GM15510 (cell line): ENCODE data around the gene LPAR1.

Experiments
- POLR2A ChIP-seq: IDR thresholded peaks from 3 replicates; pipeline ENCODE4 v1.6.1; 2011; ENCODE audit warnings: borderline replicate concordance; ENCODE audit not compliant: insufficient read length; ENCODE audit errors: extremely low read depth

LPAR1 gene, protein sequence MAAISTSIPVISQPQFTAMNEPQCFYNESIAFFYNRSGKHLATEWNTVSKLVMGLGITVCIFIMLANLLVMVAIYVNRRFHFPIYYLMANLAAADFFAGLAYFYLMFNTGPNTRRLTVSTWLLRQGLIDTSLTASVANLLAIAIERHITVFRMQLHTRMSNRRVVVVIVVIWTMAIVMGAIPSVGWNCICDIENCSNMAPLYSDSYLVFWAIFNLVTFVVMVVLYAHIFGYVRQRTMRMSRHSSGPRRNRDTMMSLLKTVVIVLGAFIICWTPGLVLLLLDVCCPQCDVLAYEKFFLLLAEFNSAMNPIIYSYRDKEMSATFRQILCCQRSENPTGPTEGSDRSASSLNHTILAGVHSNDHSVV

DNA sequence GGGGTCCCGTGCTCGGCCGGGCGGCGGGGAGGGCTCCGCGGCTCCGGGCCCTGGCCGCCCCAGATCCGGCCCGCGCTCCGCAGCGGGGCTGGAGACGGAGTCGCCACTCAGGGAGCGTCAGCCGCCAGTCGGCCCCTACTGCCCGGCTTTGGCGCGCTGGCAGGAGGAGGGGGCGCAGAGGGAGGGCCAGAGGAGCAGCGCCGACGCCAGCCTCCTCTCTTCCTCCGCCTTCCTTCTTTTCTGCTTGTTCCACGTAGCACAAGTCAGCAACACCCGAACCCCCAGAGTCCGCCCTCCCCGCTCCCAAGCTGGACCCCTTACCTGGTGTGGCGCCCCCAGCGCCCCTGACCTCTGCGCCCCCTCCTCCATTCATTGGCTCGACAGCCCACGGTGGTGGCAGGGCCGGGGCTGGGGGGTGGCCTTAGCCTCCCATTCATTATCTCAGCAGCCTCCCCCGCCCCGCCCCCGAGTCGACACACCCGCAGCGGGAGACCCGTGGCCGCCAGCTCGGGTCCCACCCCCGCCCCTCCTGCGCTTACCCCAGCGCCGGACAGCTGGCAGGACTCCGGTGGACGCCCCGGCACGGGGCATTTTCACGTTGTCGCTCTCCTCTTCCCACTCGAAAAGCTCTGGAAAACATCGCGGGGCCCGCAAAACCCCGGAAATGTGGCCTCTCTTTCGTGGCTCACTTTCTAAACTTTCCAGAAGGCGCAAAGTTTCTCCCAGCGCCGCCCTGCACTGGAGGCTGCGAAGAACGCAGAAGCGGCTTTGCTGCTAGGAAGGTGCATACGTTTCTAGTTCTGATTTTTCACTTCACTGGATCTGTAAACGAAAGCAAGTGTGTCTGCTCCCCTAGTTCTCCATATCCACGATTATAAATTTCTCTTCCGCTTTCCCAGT is at the start of gene LPAR1:
Gene LPAR1, minus strand, starts transcription at position 140 of the 900 bp plus-strand sequence. CDS start 66,353 bp downstream, outside the sequence.
- TF ChIP-seq POLR2A: no peak

DNA sequence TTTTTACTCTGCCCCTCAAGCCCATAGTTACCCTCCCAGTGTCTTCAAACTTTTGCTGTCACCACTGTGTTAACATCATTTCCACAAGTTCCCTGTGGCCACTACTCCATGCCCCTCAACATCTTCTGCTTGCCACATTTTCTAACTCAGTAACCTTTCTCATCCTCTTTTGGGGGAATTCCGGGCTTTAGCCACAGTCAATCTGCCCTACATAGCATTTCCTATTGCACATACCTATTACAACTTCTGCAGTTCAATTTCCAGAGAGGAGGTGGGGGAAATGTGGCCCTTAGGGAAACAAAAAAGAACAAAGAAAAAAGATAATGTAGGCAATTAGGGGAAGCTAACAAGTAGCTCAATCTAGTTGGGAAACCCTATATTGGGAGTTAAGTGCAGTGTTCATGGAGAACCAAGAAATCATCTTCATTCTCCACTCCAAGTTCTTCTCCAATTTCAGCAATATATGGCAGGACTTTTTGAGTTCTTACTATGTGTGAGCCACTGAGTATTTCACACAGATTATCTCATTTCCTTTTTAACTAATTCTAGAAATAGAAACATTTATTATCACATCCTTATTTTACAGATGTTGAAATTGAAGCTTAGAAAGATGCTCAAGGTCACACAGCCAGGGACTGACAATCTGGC is 40.2 kb upstream of the LPAR1 start:
- no peak for TF ChIP-seq POLR2A

DNA sequence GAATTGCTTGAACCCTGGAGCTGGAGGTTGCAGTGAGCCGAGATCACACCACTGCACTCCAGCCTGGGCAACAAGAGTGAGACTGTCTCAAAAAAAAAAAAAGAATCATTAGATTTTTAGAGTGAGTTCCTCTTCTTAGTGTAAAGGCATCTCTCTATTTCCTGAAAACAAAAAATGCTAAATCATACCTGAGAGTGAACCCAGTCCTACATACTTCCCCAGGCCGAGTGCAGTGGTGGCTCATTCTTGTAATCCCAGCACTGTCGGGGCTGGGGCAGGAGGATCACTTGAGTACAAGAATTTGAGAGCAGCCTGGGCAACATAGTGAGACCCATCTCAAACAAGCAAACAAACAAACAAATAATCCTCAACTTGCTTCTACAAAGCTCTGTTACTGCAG is 38.2 kb upstream of the LPAR1 start:
- TF ChIP-seq POLR2A: no peak

DNA sequence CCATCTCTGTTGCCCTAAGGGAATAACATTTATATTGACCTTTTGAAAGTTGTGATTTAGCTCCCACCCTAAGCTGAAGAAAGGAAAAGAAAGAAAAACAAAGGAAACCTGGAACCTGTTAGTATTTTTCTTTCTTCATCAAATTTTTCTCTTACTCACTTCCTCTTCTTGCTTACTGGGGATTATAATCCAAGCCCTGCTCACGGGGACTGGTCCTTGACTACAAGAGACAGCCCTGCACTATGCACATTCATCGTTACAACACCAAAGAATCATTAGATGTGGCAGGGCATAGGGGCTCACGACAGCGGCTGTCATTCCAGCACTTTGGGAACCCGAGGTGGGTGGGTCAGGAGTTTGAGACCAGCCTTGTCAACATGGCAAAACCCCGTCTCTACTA is 37.8 kb upstream of the LPAR1 start:
- no peak for TF ChIP-seq POLR2A

DNA sequence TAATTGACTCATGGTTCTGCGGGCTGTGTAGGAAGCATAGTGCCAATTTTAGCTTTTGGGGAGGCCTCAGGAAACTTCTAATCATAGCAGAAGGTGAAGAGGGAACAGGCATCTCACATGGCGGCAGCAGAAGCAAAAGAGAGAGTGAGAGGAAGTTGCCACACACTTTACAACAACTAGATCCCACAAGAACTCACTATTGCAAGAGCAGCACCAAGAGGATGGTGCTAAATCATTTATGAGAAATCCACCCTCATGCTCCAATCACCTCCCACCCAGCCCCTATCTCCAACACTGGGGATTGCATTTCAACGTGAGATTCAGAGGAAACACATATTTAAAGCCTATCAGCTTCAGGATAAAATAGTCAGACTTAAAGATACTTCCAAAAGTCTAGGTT is 36.1 kb upstream of the LPAR1 start:
- TF ChIP-seq POLR2A: no peak

DNA sequence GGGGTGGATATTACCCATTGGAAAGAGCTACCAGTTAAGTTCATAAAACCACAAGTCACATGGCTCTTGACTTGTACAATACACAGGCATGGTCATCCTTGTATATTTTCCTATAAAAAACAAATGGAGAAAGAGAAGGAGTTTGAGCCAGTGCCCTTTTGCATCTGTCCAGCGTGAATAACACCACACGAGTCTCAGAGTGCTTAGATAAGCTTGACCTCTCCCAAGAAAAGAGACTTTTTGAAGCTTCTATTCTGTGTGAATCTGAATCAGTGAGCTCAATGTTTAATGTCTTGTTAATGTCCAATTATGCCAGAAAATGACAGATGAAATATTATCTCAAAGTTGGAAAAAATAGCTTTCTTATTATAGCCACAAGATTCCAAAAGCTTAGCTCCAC is 30.9 kb upstream of the LPAR1 start:
- no peak for TF ChIP-seq POLR2A

DNA sequence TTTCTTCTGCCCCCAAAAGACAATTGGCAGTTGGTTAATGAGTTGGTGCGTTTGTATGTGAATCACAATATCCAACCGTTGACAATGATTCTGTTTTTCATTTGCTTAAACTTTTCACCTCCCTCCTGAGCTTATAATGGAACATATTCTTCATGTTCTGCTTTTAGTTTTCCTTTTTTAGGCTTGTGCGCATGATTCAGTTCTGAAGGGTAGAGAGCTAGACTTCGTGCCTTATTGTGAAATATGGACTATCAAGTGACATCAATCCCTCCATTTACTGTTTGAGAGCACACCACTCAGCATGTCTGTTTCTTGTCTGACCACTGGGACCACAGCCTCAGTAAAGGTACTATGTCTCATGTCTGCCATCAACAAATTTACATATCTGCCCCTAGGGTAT is 30.5 kb upstream of the LPAR1 start:
- TF ChIP-seq POLR2A: no peak

DNA sequence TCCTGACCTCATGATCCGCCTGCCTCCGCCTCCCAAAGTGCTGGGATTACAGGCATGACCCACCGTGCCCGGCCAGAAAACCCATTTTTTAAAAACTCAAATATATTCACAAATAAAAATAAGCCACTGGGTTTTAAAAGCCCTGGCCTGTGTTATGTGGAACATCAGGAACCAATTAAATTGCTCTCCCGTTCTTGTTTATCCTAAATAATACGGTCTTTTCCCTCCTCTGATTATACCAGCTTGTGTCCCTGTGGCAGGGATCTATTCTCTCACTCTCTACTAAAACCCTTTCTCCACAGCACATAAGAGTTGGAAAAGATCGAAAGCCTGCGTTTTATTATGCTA is 30.1 kb upstream of the LPAR1 start:
- no peak for TF ChIP-seq POLR2A

DNA sequence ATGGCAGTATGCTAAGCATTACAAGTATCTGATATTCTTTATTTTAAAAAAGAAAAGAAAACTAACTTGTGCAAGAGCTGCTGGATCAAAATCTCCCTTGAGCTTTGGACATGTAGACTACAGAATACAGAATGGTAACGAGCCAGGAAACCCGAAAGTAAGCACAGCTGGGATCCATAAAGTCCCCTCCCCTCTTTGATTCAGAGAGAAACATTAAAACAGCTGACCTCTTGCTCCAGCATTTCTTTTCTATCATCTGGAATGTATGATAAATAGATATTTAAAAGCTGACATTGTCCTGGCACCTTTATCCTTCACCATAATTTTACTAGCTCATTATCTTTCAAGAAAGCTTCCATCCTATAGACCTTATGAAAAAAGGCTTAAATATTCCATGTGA is 28.2 kb upstream of the LPAR1 start:
- no peak for TF ChIP-seq POLR2A

DNA sequence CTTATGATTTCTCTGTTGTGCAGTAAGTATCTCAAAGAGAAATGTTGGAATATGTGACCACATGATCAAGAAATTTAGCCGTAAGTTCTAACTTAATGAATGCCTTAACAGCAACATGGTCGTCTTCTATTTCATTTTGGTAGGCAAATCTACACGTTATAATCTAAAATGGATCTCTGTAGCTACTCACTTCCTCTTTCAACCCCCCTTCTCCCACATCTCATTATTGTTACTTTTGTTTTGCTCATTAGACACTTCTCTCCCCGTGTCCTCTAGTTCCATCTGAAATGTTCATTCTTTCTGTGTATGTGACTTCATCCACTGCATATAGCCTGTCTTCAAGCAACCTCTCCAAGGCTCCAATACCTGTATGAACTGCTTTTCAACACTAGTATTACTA is 27.1 kb upstream of the LPAR1 start:
- TF ChIP-seq POLR2A: no peak

DNA sequence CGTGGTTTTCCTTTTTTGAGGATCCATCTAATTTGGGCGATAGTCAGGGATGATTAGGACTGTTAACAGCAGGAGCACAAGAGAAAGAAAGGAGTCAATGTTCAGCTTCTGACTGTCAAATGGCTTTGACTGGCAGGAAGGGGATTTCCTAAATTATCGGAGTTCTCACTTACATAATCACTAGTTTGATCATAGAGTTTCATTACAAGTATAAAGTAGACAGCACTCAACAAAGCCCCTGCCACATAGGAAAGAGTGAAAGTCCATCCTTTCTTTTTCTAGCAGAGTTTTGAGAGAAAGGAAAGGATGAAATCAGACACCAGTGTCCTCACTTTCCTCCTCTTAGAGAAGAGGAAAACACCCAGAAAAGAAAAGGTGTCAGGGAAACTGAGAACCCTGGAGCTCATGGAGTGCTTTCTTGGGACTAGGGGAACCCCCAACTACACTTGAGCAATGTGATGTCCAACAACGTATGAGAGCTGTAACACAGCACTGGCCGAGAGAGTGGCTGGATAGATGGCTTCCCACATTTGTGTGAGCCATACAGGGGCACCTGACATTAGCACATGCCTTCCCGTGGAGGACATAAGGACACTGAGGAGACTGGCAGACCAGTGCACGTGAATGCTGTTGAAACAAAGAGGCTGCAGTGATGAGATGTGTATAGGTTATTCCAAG is 26.0 kb upstream of the LPAR1 start:
- TF ChIP-seq POLR2A: no peak

DNA sequence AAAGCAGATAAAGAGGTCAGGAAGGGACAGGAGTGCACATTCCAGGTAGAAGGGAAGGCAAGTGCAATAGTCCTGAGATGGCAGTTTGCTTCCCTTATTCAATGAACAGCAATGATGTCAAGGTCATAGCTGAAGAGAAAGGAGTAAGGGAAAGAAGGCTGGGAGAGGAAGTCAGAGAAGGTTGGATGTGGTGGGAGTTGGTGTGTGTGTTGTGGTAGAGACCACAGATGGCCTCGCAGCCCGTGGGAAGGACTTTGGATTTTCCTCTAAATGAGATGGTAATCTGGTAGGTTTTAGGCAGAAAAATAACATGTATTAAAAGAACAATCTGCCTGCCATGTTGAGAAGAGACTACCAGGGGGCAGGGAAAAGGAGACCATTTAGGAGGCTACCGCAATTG is 25.1 kb upstream of the LPAR1 start:
- TF ChIP-seq POLR2A: no peak

DNA sequence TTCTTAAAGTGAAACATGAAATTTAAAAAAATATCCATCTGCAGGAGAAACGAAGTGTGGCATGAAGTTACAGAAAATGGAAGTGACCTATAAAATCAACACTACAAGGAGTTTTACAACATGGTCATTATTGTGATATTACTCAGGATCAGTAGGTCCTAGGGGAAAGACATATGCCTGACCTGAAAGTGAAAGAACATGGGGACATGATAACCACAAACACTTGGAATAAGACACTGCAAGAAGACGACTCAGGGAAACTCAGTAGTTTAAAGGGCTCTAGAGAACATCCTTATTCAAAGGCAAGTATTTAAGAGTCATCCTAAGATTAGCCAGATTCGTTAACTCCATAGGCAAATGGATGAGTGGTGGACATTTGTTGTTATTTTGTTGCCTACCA is 19.9 kb upstream of the LPAR1 start:
- no peak for TF ChIP-seq POLR2A

DNA sequence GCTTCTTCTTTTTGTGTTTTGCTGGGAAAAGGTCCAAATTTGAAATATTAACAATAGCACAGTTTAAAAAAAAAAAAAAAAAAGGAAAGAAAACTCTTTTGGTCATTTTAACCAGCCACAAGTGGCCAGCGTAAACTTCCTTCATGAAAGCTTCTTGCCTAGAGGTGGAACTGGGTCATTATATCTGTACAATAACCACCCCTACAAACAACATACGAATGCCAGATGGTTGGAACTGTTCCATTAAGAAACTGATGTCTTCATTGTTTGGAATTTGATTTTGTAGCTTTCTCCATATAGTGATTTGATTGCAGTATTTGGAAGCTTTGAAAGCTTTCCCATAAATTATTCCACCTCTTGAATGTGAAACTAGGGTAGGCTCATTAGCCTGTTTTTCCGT is 18.3 kb upstream of the LPAR1 start:
- TF ChIP-seq POLR2A: no peak

DNA sequence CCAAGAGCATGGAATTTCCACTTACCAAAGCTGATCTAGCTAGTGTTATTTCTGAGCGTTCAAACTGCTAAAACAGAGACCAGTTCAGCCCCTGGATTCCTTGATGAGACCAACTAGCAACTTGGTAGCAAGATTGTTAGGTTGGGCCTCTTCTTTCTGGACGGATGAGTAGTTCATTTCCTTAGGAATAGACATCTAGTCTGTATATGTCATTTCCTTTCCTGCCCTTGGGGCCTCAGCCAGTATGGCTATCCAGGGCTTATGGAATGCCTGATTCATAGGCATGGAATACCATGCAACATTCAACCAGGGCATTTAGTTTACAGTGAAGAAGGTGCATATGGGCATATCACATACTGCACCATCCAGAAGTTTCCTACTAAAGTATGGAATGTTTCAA is 14.5 kb upstream of the LPAR1 start:
- no peak for TF ChIP-seq POLR2A
